Neural cell (in vitro differentiated cells): ENCODE data around the gene BAX.

ENCODE experiments used
- CTCF ChIP-seq: fragments of 450-650 bp; IDR thresholded peaks from 2 replicates; pipeline ENCODE4 v1.5.1; 2014; ENCODE audit warnings: antibody characterized with exemption, mild to moderate bottlenecking, moderate library complexity; ENCODE audit not compliant: poor library complexity, severe bottlenecking
- EZH2 ChIP-seq: fragments of 200-600, 300-800 bp; shearing (Covaris generic), sonication (generic); IDR thresholded peaks from 2 replicates; pipeline ENCODE4 v1.6.1; 2014; ENCODE audit warnings: antibody characterized with exemption, low read length, borderline replicate concordance, mild to moderate bottlenecking; ENCODE audit not compliant: insufficient read depth, poor library complexity, severe bottlenecking
- MXI1 ChIP-seq: fragments of 450-650 bp; conservative IDR thresholded peaks from 2 replicates; pipeline ENCODE4 v1.6.1; 2014; ENCODE audit warnings: antibody characterized with exemption, mild to moderate bottlenecking; ENCODE audit not compliant: poor library complexity, severe bottlenecking
- POLR2AphosphoS5 ChIP-seq: IDR thresholded peaks from 2 replicates; pipeline ENCODE4 v1.6.1; 2012
- REST ChIP-seq: IDR thresholded peaks from 2 replicates; pipeline ENCODE4 v1.6.1; 2012; ENCODE audit warnings: borderline replicate concordance
- SMC3 ChIP-seq: fragments of 450-650 bp; conservative IDR thresholded peaks from 2 replicates; pipeline ENCODE4 v1.6.1; 2014; ENCODE audit warnings: antibody characterized with exemption, mild to moderate bottlenecking, moderate library complexity; ENCODE audit not compliant: poor library complexity
- TAF1 ChIP-seq: IDR thresholded peaks from 2 replicates; pipeline ENCODE4 v1.6.1; 2012; ENCODE audit warnings: low read depth

GRCh38 chr19:48928164-48929025, 26.3 kb upstream of the BAX start:
- TF ChIP-seq CTCF (no peak), TAF1 (no peak), REST (no peak), POLR2AphosphoS5 (no peak), EZH2 (no peak), MXI1 (no peak), SMC3 (no peak)
